ENCODE results near the gene SORBS2.

SORBS2 gene

GRCh38 chr4:185592438-185592837 is 219.6 kb downstream of the SORBS2 start:
- in situ Hi-C loops (cut with MboI; ENCODE audit: low sequenced_read_pairs) = no loop called here

- in situ Hi-C loops (cut with MboI; ENCODE audit: low sequenced_read_pairs) = no loop called here
Measured at GRCh38 chr4:185591679-185592141, 220.3 kb downstream of the SORBS2 start.

- in situ Hi-C loops (cut with MboI; ENCODE audit: low sequenced_read_pairs) = no loop called here
Measured at GRCh38 chr4:185590982-185591381, 221.0 kb downstream of the SORBS2 start.

GRCh38 chr4:185589067-185589836 is 222.7 kb downstream of the SORBS2 start:
- in situ Hi-C loops (cut with MboI; ENCODE audit: low sequenced_read_pairs) = no loop called here

- in situ Hi-C loops (cut with MboI; ENCODE audit: low sequenced_read_pairs) = no loop called here
Measured at GRCh38 chr4:185587427-185588161, 224.4 kb downstream of the SORBS2 start.

GRCh38 chr4:185587030-185587426 is 225.0 kb downstream of the SORBS2 start:
- in situ Hi-C loops (cut with MboI; ENCODE audit: low sequenced_read_pairs) = no loop called here

GRCh38 chr4:185585211-185585610 is 226.8 kb downstream of the SORBS2 start:
- in situ Hi-C loops (cut with MboI; ENCODE audit: low sequenced_read_pairs) = no loop called here

GRCh38 chr4:185583813-185584212 is 228.2 kb downstream of the SORBS2 start:
- in situ Hi-C loops (cut with MboI; ENCODE audit: low sequenced_read_pairs) = no loop called here

- in situ Hi-C loops (cut with MboI; ENCODE audit: low sequenced_read_pairs) = no loop called here
Measured at GRCh38 chr4:185582651-185583400, 229.2 kb downstream of the SORBS2 start.

- in situ Hi-C loops (cut with MboI; ENCODE audit: low sequenced_read_pairs) = no loop called here
Measured at GRCh38 chr4:185580699-185581098, 231.3 kb downstream of the SORBS2 start.

GRCh38 chr4:185578284-185578683 is 233.7 kb downstream of the SORBS2 start:
- in situ Hi-C loops (cut with MboI; ENCODE audit: low sequenced_read_pairs) = no loop called here

- in situ Hi-C loops (cut with MboI; ENCODE audit: low sequenced_read_pairs) = no loop called here
Measured at GRCh38 chr4:185576962-185577950, 234.7 kb downstream of the SORBS2 start.

GRCh38 chr4:185576314-185576961 is 235.6 kb downstream of the SORBS2 start:
- in situ Hi-C loops (cut with MboI; ENCODE audit: low sequenced_read_pairs) = no loop called here

- in situ Hi-C loops (cut with MboI; ENCODE audit: low sequenced_read_pairs) = no loop called here
Measured at GRCh38 chr4:185573651-185574199, 238.3 kb downstream of the SORBS2 start.

- in situ Hi-C loops (cut with MboI; ENCODE audit: low sequenced_read_pairs) = no loop called here
Measured at GRCh38 chr4:185570727-185571126, 241.3 kb downstream of the SORBS2 start.

GRCh38 chr4:185567381-185568376 is 244.3 kb downstream of the SORBS2 start:
- in situ Hi-C loops (cut with MboI; ENCODE audit: low sequenced_read_pairs) = no loop called here

- in situ Hi-C loops (cut with MboI; ENCODE audit: low sequenced_read_pairs) = no loop called here
Measured at GRCh38 chr4:185566972-185567371, 245.0 kb downstream of the SORBS2 start.

GRCh38 chr4:185566425-185566824 is 245.6 kb downstream of the SORBS2 start:
- in situ Hi-C loops (cut with MboI; ENCODE audit: low sequenced_read_pairs) = no loop called here
